ENCODE results near the gene PRSS8.
"Not testable (repeated sequence)": the region's sequence is repeated elsewhere in the genome, so short reads cannot be mapped to it uniquely, and the experiment has no call there.

PRSS8 gene

DNA sequence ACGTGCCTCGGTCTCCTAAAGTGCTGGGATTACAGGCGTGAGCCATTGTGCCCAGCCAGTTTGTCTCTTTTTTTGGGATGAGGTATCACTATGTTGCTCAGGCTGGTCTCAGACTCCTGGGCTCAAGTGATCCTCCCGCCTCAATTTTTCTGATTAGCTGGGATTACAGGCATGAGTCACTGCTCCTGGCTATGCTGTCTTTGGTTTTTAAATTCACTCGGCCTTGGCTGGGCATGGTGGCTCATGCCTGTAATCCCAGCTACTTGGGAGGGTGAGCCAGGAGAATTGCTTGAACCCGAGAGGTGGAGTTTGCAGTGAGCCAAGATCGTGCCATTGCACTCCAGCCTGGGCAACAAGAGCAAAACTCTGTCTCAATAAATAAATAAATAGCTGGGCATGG is 8.9 kb upstream of the PRSS8 start:
- not testable (repeated sequence) for DNase-seq (ENCODE audit: low read depth, low spot score)

DNA sequence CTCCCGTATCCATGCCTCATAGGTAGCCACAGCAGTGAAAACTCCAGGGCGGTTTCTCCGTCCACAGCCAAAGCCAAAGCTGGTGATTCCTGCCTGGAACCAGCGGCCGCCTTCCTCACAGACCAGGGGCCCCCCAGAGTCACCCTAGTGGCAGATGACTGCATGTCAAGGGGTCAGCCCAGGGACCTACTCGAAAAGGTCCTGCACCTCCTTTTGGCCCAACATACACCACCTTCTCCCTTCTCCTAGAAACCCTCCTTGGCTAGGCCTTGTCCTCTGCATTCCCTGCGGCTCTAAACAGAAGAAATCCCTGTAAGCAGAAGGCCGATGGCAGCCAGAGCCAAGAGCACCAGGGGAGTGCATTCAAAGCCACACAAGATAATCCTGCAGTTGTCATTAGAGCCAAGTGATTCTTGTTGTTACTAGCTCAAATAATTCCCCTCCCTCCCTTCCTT is 8.2 kb upstream of the PRSS8 start:
- DNase-seq (ENCODE audit: low read depth, low spot score) = no peak

DNA sequence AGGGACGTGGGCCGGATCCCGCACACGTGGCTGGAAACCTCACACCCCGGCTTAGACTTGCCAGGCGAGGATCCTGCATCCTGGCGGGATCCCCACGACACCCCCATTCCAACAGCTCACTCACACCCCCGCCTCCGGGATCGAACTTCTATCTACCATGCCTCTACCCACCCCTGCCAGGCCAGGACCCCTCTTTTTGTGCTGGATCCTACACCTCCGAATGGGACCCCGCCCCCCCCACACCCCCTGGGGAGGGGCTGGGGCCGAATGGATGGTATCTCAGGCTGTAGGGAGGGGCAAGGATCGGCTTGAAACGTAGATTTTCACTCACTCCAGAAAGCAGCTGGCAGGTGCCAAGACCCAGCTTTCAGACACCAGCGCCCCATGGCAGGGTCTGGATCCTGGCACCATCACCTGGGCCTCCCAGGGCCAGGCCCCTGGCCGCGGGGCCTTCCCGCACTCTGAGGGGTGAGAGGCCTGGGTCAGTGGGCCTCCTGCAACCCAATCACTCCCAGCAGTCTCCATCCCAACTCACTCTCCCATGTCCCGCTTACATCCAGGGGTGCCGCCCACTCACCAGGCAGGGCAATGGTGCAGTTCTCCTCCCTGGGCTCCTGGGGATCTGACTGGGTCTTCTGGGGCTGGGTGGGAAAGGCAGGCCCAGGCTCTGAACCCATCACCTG is 7.6 kb upstream of the PRSS8 start:
- DNase-seq (ENCODE audit: low read depth, low spot score) = no peak

- DNase-seq (ENCODE audit: low read depth, low spot score) = peak; percentile 99
These were observed 6.8 kb upstream of the PRSS8 start for GRCh38 chr16:31142109-31143010.

DNA sequence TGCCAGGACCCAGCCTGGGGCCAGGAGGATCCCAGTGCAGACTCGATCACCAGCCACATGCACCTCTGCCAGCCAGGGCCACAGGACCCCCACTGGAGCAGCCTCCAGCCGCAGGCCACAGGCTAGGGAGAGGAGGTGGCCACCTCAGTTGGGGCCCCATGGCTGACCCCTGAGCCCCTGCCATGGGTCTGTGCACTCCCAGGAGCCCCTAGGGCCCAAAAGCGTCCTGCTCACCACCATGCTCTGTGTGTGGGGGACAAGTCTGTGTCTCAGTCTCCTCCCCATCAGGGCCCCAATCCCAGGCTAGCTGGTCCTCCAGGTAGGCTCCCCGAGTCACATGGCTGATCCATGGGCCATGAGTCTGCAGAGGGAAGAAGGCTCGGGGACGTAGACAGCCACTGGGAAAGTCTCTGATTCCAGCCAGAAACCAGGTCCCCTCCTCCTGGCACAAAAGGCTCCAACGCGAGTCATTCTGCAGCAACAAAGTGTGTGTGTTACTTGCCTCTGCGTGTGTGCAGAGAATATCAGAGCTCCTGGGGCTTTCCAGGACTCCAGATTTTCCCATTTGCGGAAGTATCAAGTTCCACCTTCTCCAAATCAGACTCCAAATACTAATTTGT is 6.1 kb upstream of the PRSS8 start:
- no peak for DNase-seq (ENCODE audit: low read depth, low spot score)

- not testable (repeated sequence) for DNase-seq (ENCODE audit: low read depth, low spot score)
These were observed 5.5 kb upstream of the PRSS8 start for GRCh38 chr16:31141071-31141469.

GRCh38 chr16:31138621-31139578 is 3.4 kb upstream of the PRSS8 start:
- DNase-seq (ENCODE audit: low read depth, low spot score) = peak; percentile 90

GRCh38 chr16:31136822-31137499 is 1.4 kb upstream of the PRSS8 start:
- DNase-seq (ENCODE audit: low read depth, low spot score) = not testable (repeated sequence)

DNA sequence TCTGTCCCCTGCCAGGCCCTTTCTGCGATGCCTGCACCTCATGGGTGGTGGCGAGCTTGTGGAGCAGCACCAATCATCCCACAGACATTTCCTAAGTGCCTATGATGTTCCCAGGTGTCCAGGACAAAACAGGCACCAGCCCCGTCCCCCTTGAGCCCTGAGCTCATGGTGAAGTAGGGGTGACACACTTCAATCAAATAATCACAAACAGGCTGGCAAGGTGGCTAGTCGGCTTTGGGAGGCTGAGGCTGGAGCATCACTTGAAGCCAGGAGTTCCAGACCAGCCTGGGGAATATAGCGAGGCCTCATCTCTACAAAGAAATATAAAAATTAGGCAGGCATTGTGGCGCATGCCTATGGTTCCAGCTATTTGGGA is 748 bp upstream of the PRSS8 start:
- DNase-seq (ENCODE audit: low read depth, low spot score) = no peak

- DNase-seq (ENCODE audit: low read depth, low spot score) = peak; percentile 85
These were observed 647 bp downstream of the PRSS8 start for GRCh38 chr16:31134625-31135534.

DNA sequence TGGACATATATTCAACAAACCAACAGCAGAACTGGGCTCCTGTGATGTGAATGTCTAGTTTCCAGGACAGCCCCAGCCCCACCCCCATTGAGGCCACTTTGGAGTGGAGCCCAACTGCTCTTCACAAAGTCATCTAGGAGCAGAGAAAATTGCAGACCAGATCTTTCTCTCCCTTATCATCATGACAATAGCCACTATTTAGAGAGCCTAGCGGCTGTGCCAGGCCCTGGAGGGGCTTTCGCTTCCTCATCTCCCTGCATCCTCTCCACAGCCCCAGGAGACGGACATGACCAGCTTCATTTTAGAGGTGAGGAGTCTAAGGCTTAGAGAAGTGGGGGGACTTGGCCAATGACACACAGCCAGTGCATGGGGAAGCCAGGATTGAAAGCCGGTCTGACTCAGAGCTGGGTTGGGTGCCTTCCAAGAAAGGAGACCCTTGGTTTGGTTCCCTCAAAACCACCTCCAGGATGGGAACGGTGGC is 1.4 kb downstream of the PRSS8 start:
- peak; percentile 82 for DNase-seq (ENCODE audit: low read depth, low spot score)

DNA sequence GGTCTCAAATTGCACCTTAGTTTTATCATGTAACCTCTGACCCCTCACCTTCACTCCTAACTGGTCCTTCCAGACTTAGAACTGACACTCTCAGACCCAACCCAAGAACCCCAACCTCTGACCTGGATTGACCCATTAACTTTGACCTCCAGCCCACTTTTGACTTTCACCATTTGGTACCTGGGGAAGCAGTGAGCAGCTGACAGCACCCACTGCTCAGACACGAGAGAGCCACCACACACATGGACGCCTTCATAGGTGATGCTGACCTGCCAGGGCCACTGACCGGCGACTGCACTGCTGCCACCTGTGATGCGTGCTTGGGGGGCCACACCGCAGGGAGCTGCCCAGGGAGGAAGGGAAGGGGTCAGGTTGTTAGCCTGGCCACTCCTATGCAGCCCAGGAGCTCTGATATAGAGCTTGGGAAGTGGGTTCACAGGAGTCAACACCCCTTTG is 2.5 kb downstream of the PRSS8 start:
- DNase-seq (ENCODE audit: low read depth, low spot score) = no peak

DNA sequence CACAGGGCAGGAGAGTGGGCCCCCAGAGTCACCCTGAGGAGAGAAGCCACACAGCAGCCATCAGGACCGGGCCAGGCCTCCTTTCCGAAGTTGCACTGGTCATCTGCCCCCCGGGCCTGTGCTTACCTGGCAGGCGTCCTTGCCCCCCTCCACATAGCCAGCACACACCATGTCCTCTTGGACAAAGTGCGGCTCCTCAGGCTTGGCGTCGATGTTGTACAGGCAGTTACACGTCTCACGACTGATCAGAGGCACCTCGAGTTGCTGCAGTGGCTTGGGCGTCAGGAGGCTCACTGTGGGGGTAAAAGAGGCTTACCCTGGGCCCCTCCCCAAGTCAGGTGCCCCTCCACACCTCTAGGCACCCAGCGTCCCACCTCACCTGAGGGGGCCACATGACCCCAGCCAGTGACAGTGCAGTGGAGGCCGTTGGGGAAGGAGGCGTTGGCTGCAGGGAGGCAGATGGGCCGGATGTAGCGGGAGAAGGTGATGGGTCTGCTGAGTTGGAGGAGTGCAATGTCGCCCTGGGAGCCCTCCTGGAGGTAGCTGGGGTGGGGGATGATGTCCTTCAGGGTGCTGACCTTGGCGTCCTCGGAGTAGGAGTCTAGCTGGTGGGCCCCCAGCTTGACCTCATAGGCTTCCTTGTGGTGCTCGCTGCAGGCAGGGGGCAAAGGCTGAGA is 3.1 kb downstream of the PRSS8 start:
- DNase-seq (ENCODE audit: low read depth, low spot score) = no peak

GRCh38 chr16:31131841-31132271 is 3.7 kb downstream of the PRSS8 start:
- no peak for DNase-seq (ENCODE audit: low read depth, low spot score)

- DNase-seq (ENCODE audit: low read depth, low spot score) = no peak
These were observed 4.1 kb downstream of the PRSS8 start for GRCh38 chr16:31131416-31131815.

GRCh38 chr16:31130899-31131298 is 4.6 kb downstream of the PRSS8 start:
- DNase-seq (ENCODE audit: low read depth, low spot score) = peak; percentile 94

- no peak for DNase-seq (ENCODE audit: low read depth, low spot score)
These were observed 5.1 kb downstream of the PRSS8 start for GRCh38 chr16:31130336-31130891.

GRCh38 chr16:31129568-31130335 is 5.8 kb downstream of the PRSS8 start:
- DNase-seq (ENCODE audit: low read depth, low spot score) = no peak
